PC-3 (cell line): ENCODE measurements around the gene GSTM2. TPM values are rescaled to one million over a fixed set of nuclear protein-coding genes. Genes with fewer than 3 reads are reported as not detected.

ENCODE experiments used
- ATAC-seq: fragments of 200-7000 bp; cut with Tn5 transposase; 2 replicates; pipeline ENCODE4 v1.9.1; 2020; ENCODE audit warnings: mild to moderate bottlenecking, moderate library complexity
- BruUV-seq: library from RNA; stranded (reverse); fragments of 400-500 nt; replicated peaks from 2 replicates; lab custom pipeline; 2021; lab: Mats Ljungman, UMichigan
- CTCF ChIA-PET: fragments of 300-600 bp; sonication (Branson Sonifier 250); formaldehyde crosslinking; loops from one replicate; lab custom pipeline; 2022; ENCODE audit warnings: antibody characterized with exemption; lab: Charles Lee
- POLR2A ChIA-PET: fragments of 300-600 bp; sonication (Branson Sonifier 250); formaldehyde crosslinking; loops from one replicate; lab custom pipeline; 2022; ENCODE audit warnings: antibody characterized with exemption; ENCODE audit not compliant: unreplicated experiment; lab: Charles Lee
- DNase-seq: peaks from one replicate; pipeline ENCODE4 v3.0.0-alpha.2; 2015
- H2AFZ ChIP-seq: fragments of 300-600 bp; sonication (generic); 2 replicates; pipeline ENCODE4 v1.6.0; 2016; ENCODE audit warnings: antibody characterized with exemption, low read length
- H3F3A ChIP-seq: fragments of 300-600 bp; sonication (generic); one replicate; pipeline ENCODE4 v1.6.0; 2017; ENCODE audit warnings: antibody characterized with exemption, low read length, control low read depth, mild to moderate bottlenecking; ENCODE audit not compliant: unreplicated experiment
- H3K27ac ChIP-seq: fragments of 300-600 bp; sonication (generic); 2 replicates; pipeline ENCODE4 v1.5.1; 2016; ENCODE audit warnings: mild to moderate bottlenecking, low read length
- H3K27me3 ChIP-seq: fragments of 300-600 bp; sonication (generic); 2 replicates; pipeline ENCODE4 v1.6.1; 2016; ENCODE audit warnings: low read length, mixed read lengths
- H3K36me3 ChIP-seq: fragments of 300-600 bp; sonication (generic); 2 replicates; pipeline ENCODE4 v1.6.1; 2016; ENCODE audit warnings: low read depth, mixed run types, low read length, mixed read lengths
- H3K4me1 ChIP-seq: fragments of 300-600 bp; sonication (generic); 2 replicates; pipeline ENCODE4 v1.5.1; 2016; ENCODE audit warnings: low read length; ENCODE audit not compliant: insufficient read depth
- H3K4me2 ChIP-seq: fragments of 300-600 bp; sonication (generic); 2 replicates; pipeline ENCODE4 v1.6.0; 2016; ENCODE audit warnings: low read length
- H3K4me3 ChIP-seq: fragments of 300-600 bp; sonication (generic); 2 replicates; pipeline ENCODE4 v1.5.1; 2016; ENCODE audit warnings: mild to moderate bottlenecking, low read length, mixed read lengths
- H3K79me2 ChIP-seq: fragments of 300-600 bp; sonication (generic); 2 replicates; pipeline ENCODE4 v1.6.1; 2017; ENCODE audit warnings: low read length, mixed read lengths
- H3K9ac ChIP-seq: fragments of 300-600 bp; sonication (generic); 2 replicates; pipeline ENCODE4 v1.6.0; 2016; ENCODE audit warnings: mild to moderate bottlenecking, low read length
- H3K9me2 ChIP-seq: fragments of 300-600 bp; sonication (generic); replicated peaks from 2 replicates; pipeline ENCODE4 v1.6.1; 2016; ENCODE audit warnings: mixed run types, low read length, mixed read lengths
- H3K9me3 ChIP-seq: fragments of 300-600 bp; sonication (generic); 2 replicates; pipeline ENCODE4 v1.6.1; 2016; ENCODE audit warnings: low read length, mixed read lengths
- H4K20me1 ChIP-seq: fragments of 300-600 bp; sonication (generic); 2 replicates; pipeline ENCODE4 v1.6.1; 2016; ENCODE audit warnings: low read length, mixed read lengths
- EZH2 ChIP-seq: fragments of 300-600 bp; sonication (generic); IDR thresholded peaks from one replicate; pipeline ENCODE4 v1.6.1; 2017; ENCODE audit warnings: antibody characterized with exemption, mild to moderate bottlenecking, low read length; ENCODE audit not compliant: unreplicated experiment
- EZH2phosphoT487 ChIP-seq: fragments of 300-600 bp; sonication (generic); IDR thresholded peaks from 2 replicates; pipeline ENCODE4 v1.6.1; 2018; ENCODE audit warnings: mild to moderate bottlenecking, antibody characterized with exemption, low read length, borderline replicate concordance
- intact Hi-C: fragments of 100-400 bp; cut with micrococcal nuclease; formaldehyde crosslinking; loops from 2 replicates; pipeline ENCODE4 v1.9.0; 2023
- total RNA-seq: library from RNA; depleted of rRNA; stranded (reverse); fragments of >200 nt; gene quantifications from 2 replicates; pipeline ENCODE4 v1.2.3, GENCODE V29; 2014
- TF ChIP-seq, protein P1 (sequence below): fragments of 300-600 bp; sonication (generic); conservative IDR thresholded peaks from 2 replicates; pipeline ENCODE4 v1.5.1; 2017; ENCODE audit warnings: antibody characterized with exemption, low read depth, mild to moderate bottlenecking, low read length

Gene GSTM2
- total RNA-seq, 1 experiment from 2014 or later, result 38.6 TPM

DNA sequence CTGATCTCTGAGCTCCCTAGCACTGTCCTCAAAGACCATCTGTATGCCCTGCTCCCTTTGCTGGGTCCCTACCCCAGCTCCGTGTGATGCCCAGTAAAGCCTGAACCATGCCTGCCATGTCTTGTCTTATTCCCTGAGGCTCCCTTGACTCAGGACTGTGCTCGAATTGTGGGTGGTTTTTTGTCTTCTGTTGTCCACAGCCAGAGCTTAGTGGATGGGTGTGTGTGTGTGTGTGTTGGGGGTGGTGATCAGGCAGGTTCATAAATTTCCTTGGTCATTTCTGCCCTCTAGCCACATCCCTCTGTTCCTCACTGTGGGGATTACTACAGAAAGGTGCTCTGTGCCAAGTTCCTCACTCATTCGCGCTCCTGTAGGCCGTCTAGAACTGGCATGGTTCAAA lies 49.9 kb downstream of the GSTM2 start:
- Histone ChIP-seq H3K4me3 (no peak overlapping the region), H3K9me3 (no peaks in the 10 kb centered on the region), H3F3A (no peaks in the 10 kb centered on the region), H3K4me1 (peaks cover 9% of the 10 kb centered on the region), H3K27ac (no peak overlapping the region), H3K9ac (no peak overlapping the region), H2AFZ (no peak overlapping the region), H3K4me2 (no peak overlapping the region), H3K9me2 (no peaks in the 10 kb centered on the region), H3K36me3 (no peaks in the 10 kb centered on the region), H4K20me1 (no peaks in the 10 kb centered on the region), H3K79me2 (no peaks in the 10 kb centered on the region), H3K27me3 (no peaks in the 10 kb centered on the region)
- TF ChIP-seq EZH2 (no peak), EZH2phosphoT487 (no peak)
- TF ChIP-seq, protein P1, sequence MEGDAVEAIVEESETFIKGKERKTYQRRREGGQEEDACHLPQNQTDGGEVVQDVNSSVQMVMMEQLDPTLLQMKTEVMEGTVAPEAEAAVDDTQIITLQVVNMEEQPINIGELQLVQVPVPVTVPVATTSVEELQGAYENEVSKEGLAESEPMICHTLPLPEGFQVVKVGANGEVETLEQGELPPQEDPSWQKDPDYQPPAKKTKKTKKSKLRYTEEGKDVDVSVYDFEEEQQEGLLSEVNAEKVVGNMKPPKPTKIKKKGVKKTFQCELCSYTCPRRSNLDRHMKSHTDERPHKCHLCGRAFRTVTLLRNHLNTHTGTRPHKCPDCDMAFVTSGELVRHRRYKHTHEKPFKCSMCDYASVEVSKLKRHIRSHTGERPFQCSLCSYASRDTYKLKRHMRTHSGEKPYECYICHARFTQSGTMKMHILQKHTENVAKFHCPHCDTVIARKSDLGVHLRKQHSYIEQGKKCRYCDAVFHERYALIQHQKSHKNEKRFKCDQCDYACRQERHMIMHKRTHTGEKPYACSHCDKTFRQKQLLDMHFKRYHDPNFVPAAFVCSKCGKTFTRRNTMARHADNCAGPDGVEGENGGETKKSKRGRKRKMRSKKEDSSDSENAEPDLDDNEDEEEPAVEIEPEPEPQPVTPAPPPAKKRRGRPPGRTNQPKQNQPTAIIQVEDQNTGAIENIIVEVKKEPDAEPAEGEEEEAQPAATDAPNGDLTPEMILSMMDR, result no peak
- ChIA-PET CTCF (interaction anchor here (1.0 kb wide), 2 partner anchors 78 to 172 kb away, joined by 3 to 4 read pairs; no protein-coding TSS in a partner anchor), POLR2A (no interaction called here)
- ATAC-seq (no peak), DNase-seq (no peak)
- no TSS peak for BruUV-seq
- intact Hi-C loops, result loop anchor here (1.0 kb wide), 1 partner anchor 56 kb away; no protein-coding TSS in a partner anchor

GRCh38 chr1:109718495-109718894 lies 50.6 kb downstream of the GSTM2 start:
- no TSS peak for BruUV-seq
- intact Hi-C loops, result loop anchor here (1.0 kb wide), 1 partner anchor 55 kb away; no protein-coding TSS in a partner anchor
- H3K4me1 ChIP-seq, result peaks cover 9% of the 10 kb centered on the region
- H3K79me2 ChIP-seq, result no peaks in the 10 kb centered on the region
- DNase-seq (peak; percentile 24), ATAC-seq (peak; percentile 55; the same call in 1 of the 2 replicates)
- H4K20me1 ChIP-seq, result no peaks in the 10 kb centered on the region
- no peaks in the 10 kb centered on the region for H3K36me3 ChIP-seq
- no peak overlapping the region for H2AFZ ChIP-seq
- no peaks in the 10 kb centered on the region for H3K27me3 ChIP-seq
- H3K4me3 ChIP-seq, result no peak overlapping the region
- H3K9me3 ChIP-seq, result no peaks in the 10 kb centered on the region
- ChIA-PET POLR2A (no interaction called here), CTCF (interaction anchor here (1.0 kb wide), 2 partner anchors 78 to 172 kb away, joined by 3 to 4 read pairs; no protein-coding TSS in a partner anchor)
- H3K9me2 ChIP-seq, result no peaks in the 10 kb centered on the region; the same call in 1 of the 2 replicates
- H3K9ac ChIP-seq, result no peak overlapping the region
- peak overlapping the region; percentile 38; the same call in 1 of the 2 replicates for H3K27ac ChIP-seq
- no peak overlapping the region for H3K4me2 ChIP-seq
- H3F3A ChIP-seq, result no peaks in the 10 kb centered on the region
- TF ChIP-seq, protein P1, result peak; percentile 28; the same call in 1 of the 2 replicates
- TF ChIP-seq EZH2 (no peak), EZH2phosphoT487 (no peak)

DNA sequence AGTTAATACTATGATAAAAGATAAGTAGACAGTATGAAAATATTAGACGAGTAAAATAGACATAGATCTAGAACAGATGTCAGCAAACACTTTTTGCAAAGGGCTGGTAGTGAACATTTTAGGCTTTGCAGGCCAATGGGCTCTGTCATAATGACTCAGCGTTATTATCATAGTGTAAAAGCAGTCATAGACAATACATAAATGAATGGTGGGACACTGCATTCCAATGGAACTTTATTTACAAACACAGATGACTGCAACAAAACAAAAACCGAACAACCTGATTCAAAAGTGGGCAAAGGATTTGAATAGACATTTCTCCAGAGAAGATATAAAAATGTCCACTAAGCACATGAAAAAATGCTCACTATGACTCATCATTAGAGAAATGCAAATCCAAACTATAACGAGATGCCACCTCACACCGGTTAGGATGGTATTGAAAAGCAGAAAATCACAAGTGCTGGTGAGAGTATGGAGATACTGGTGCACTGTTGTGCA lies 51.5 kb downstream of the GSTM2 start:
- no peaks in the 10 kb centered on the region for H3K9me3 ChIP-seq
- intact Hi-C loops, result no loop called here
- DNase-seq, result peak; percentile 56

More for the DNA sequence above, 51.5 kb downstream of the GSTM2 start:
- ChIA-PET POLR2A (no interaction called here), CTCF (no interaction called here)
- Histone ChIP-seq H3F3A (no peaks in the 10 kb centered on the region), H3K27me3 (no peaks in the 10 kb centered on the region), H4K20me1 (no peaks in the 10 kb centered on the region), H2AFZ (peak overlapping the region; percentile 44; the same call in 1 of the 2 replicates), H3K4me1 (peaks cover 9% of the 10 kb centered on the region), H3K4me2 (no peak overlapping the region), H3K9me2 (no peaks in the 10 kb centered on the region; the same call in 1 of the 2 replicates), H3K36me3 (no peaks in the 10 kb centered on the region), H3K79me2 (no peaks in the 10 kb centered on the region), H3K4me3 (no peak overlapping the region), H3K9ac (no peak overlapping the region; the same call in 1 of the 2 replicates), H3K27ac (peak overlapping the region; percentile 38)
- ATAC-seq, result peak; percentile 48; the same call in 1 of the 2 replicates
- TF ChIP-seq EZH2phosphoT487 (no peak), EZH2 (no peak)
- TF ChIP-seq, protein P1, result no peak
- no TSS peak for BruUV-seq
